GM23338 (cell line): ENCODE measurements around the gene STAMBPL1. TPM values are rescaled to one million over a fixed set of nuclear protein-coding genes. Genes with fewer than 3 reads are reported as not detected.

Experiments
- ATAC-seq: fragments of 200-7000 bp; cut with Tn5 transposase; 3 replicates; pipeline ENCODE4 v1.9.1; 2020
- DNase-seq: peaks from one replicate; pipeline ENCODE4 v3.0.0-alpha.2; 2015; ENCODE audit warnings: low spot score
- H2AFZ ChIP-seq: fragments of 200-600 bp; sonication (generic); 2 replicates; pipeline ENCODE4 v1.8.0; 2016; ENCODE audit warnings: antibody characterized with exemption, mild to moderate bottlenecking, moderate library complexity
- H3F3A ChIP-seq: fragments of 200-600 bp; sonication (generic); replicated peaks from 2 replicates; pipeline ENCODE4 v1.8.0; 2017; ENCODE audit warnings: antibody characterized with exemption, mixed run types, low read depth
- H3K27ac ChIP-seq: fragments of 200-600 bp; sonication (generic); 2 replicates; pipeline ENCODE4 v1.6.1; 2016; ENCODE audit warnings: low read depth
- H3K27me3 ChIP-seq: fragments of 200-600 bp; sonication (generic); 2 replicates; pipeline ENCODE4 v1.8.0; 2016; ENCODE audit warnings: mild to moderate bottlenecking, mixed run types, moderate library complexity; ENCODE audit not compliant: insufficient read depth
- H3K36me3 ChIP-seq: fragments of 200-600 bp; sonication (generic); 2 replicates; pipeline ENCODE4 v1.8.0; 2016; ENCODE audit warnings: mild to moderate bottlenecking; ENCODE audit not compliant: insufficient read depth
- H3K4me1 ChIP-seq: fragments of 200-600 bp; sonication (generic); 2 replicates; pipeline ENCODE4 v1.8.0; 2016; ENCODE audit warnings: mild to moderate bottlenecking, moderate library complexity; ENCODE audit not compliant: insufficient read depth
- H3K4me2 ChIP-seq: fragments of 200-600 bp; sonication (generic); 2 replicates; pipeline ENCODE4 v1.7.1; 2017; ENCODE audit warnings: mixed run types
- H3K4me3 ChIP-seq: fragments of 200-600 bp; sonication (generic); 2 replicates; pipeline ENCODE4 v1.6.1; 2016; ENCODE audit warnings: mixed run types
- H3K79me2 ChIP-seq: fragments of 200-600 bp; sonication (generic); replicated peaks from 2 replicates; pipeline ENCODE4 v1.8.0; 2017; ENCODE audit warnings: mild to moderate bottlenecking; ENCODE audit not compliant: insufficient read depth
- H3K9me2 ChIP-seq: fragments of 200-600 bp; sonication (generic); 2 replicates; pipeline ENCODE4 v1.8.0; 2017; ENCODE audit not compliant: insufficient read depth
- H4K20me1 ChIP-seq: fragments of 200-600 bp; sonication (generic); replicated peaks from 2 replicates; pipeline ENCODE4 v1.8.0; 2017; ENCODE audit warnings: mild to moderate bottlenecking; ENCODE audit not compliant: insufficient read depth
- H3K27ac Mint-ChIP-seq: 2 replicates; pipeline ENCODE4 v1.8.0; 2020; ENCODE audit warnings: inconsistent platforms, mild to moderate bottlenecking, moderate library complexity, mixed read lengths
- H3K27me3 Mint-ChIP-seq: 3 replicates; pipeline ENCODE4 v1.8.0; 2022; ENCODE audit warnings: low read depth, mild to moderate bottlenecking, moderate library complexity, mixed read lengths, inconsistent platforms; ENCODE audit not compliant: insufficient read depth, poor library complexity
- H3K36me3 Mint-ChIP-seq: 3 replicates; pipeline ENCODE4 v1.8.0; 2021; ENCODE audit warnings: low read depth, mild to moderate bottlenecking, inconsistent platforms, moderate library complexity, mixed read lengths
- H3K4me1 Mint-ChIP-seq: 3 replicates; pipeline ENCODE4 v1.8.0; 2020; ENCODE audit warnings: mild to moderate bottlenecking, inconsistent platforms, mixed read lengths
- H3K4me3 Mint-ChIP-seq: 3 replicates; pipeline ENCODE4 v1.8.0; 2021; ENCODE audit warnings: moderate library complexity, mild to moderate bottlenecking, inconsistent platforms, mixed read lengths
- H3K9me3 Mint-ChIP-seq: 3 replicates; pipeline ENCODE4 v1.8.0; 2020; ENCODE audit warnings: moderate library complexity, mild to moderate bottlenecking, inconsistent platforms, mixed read lengths
- CREB1 ChIP-seq: fragments of 250-450 bp; sonication (Bioruptor Pico); IDR thresholded peaks from 2 replicates; pipeline ENCODE4 v1.5.0; 2020; ENCODE audit warnings: low read depth, mild to moderate bottlenecking, moderate library complexity
- EZH2phosphoT487 ChIP-seq: fragments of 200-600 bp; sonication (generic); IDR thresholded peaks from one replicate; pipeline ENCODE4 v1.8.1; 2018; ENCODE audit warnings: antibody characterized with exemption; ENCODE audit not compliant: unreplicated experiment
- JUNB ChIP-seq: IDR thresholded peaks from one replicate; pipeline ENCODE4 v1.6.1; 2016; ENCODE audit warnings: antibody characterized with exemption; ENCODE audit not compliant: unreplicated experiment
- ZNF331 ChIP-seq: fragments of 250-450 bp; sonication (Bioruptor Pico); IDR thresholded peaks from 2 replicates; pipeline ENCODE4 v1.5.0; 2020; ENCODE audit warnings: low read depth, mild to moderate bottlenecking, moderate library complexity
- polyA plus RNA-seq: library from polyadenylated mRNA; unstranded; fragments of >200 nt; fragmentation: Nextera tagmentation; extraction: Ambion mirVana; gene quantifications from 2 replicates; pipeline ENCODE4 v1.2.1, GENCODE V29; 2016
- total RNA-seq: library from RNA; depleted of rRNA; stranded (reverse); fragments of >200 nt; shearing (Covaris generic); gene quantifications from 2 replicates; pipeline ENCODE4 v1.2.3, GENCODE V29; 2014
- TF ChIP-seq, protein P1 (sequence below): IDR thresholded peaks from 2 replicates; pipeline ENCODE4 v1.6.1; 2016; ENCODE audit warnings: antibody characterized with exemption
- TF ChIP-seq, protein P2 (sequence below): fragments of 250-450 bp; sonication (Bioruptor Pico); IDR thresholded peaks from 2 replicates; pipeline ENCODE4 v1.5.0; 2020; ENCODE audit warnings: mild to moderate bottlenecking, moderate library complexity

Gene STAMBPL1
- total and polyA plus RNA-seq, 2 experiments from 2014 or later = 2.5 to 11.5 TPM

DNA sequence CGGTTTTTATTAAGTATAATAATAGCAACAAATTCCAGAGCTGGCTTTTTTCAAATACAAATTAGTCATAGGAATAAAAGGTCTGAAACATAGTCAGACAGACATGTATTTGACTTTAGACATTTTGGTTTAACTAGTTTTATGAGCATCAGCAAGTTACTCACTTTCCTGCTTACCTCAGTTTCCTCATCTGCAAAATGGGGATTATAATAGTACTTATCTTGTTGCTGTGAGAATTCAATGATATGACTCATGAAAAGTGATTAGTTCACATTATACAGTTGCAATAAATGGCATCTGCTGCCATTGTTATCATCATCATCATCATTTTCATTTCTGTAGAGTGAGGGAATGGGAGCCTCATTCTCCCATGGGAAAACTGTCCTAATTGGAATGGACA lies 39.0 kb downstream of the STAMBPL1 start:
- DNase-seq (no peak), ATAC-seq (no peak)
- Mint-ChIP-seq H3K36me3 (no peaks in the 10 kb centered on the region), H3K4me3 (no peak overlapping the region), H3K9me3 (no peaks in the 10 kb centered on the region), H3K27ac (no peak overlapping the region), H3K4me1 (no peaks in the 10 kb centered on the region), H3K27me3 (no peaks in the 10 kb centered on the region)
- H2AFZ ChIP-seq = no peak overlapping the region
- H3K79me2 ChIP-seq = no peaks in the 10 kb centered on the region
- no peaks in the 10 kb centered on the region for H3K27me3 ChIP-seq
- no peaks in the 10 kb centered on the region for H3K36me3 ChIP-seq
- H4K20me1 ChIP-seq = no peaks in the 10 kb centered on the region
- no peaks in the 10 kb centered on the region for H3K4me1 ChIP-seq
- H3K4me2 ChIP-seq = no peak overlapping the region
- H3F3A ChIP-seq = no peaks in the 10 kb centered on the region
- no peak overlapping the region for H3K4me3 ChIP-seq
- TF ChIP-seq, protein P1, sequence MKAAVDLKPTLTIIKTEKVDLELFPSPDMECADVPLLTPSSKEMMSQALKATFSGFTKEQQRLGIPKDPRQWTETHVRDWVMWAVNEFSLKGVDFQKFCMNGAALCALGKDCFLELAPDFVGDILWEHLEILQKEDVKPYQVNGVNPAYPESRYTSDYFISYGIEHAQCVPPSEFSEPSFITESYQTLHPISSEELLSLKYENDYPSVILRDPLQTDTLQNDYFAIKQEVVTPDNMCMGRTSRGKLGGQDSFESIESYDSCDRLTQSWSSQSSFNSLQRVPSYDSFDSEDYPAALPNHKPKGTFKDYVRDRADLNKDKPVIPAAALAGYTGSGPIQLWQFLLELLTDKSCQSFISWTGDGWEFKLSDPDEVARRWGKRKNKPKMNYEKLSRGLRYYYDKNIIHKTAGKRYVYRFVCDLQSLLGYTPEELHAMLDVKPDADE = no peak
- TF ChIP-seq CREB1 (CRISPR knock-in tag) (no peak), JUNB (no peak), ZNF331 (no peak)
- TF ChIP-seq, protein P2, sequence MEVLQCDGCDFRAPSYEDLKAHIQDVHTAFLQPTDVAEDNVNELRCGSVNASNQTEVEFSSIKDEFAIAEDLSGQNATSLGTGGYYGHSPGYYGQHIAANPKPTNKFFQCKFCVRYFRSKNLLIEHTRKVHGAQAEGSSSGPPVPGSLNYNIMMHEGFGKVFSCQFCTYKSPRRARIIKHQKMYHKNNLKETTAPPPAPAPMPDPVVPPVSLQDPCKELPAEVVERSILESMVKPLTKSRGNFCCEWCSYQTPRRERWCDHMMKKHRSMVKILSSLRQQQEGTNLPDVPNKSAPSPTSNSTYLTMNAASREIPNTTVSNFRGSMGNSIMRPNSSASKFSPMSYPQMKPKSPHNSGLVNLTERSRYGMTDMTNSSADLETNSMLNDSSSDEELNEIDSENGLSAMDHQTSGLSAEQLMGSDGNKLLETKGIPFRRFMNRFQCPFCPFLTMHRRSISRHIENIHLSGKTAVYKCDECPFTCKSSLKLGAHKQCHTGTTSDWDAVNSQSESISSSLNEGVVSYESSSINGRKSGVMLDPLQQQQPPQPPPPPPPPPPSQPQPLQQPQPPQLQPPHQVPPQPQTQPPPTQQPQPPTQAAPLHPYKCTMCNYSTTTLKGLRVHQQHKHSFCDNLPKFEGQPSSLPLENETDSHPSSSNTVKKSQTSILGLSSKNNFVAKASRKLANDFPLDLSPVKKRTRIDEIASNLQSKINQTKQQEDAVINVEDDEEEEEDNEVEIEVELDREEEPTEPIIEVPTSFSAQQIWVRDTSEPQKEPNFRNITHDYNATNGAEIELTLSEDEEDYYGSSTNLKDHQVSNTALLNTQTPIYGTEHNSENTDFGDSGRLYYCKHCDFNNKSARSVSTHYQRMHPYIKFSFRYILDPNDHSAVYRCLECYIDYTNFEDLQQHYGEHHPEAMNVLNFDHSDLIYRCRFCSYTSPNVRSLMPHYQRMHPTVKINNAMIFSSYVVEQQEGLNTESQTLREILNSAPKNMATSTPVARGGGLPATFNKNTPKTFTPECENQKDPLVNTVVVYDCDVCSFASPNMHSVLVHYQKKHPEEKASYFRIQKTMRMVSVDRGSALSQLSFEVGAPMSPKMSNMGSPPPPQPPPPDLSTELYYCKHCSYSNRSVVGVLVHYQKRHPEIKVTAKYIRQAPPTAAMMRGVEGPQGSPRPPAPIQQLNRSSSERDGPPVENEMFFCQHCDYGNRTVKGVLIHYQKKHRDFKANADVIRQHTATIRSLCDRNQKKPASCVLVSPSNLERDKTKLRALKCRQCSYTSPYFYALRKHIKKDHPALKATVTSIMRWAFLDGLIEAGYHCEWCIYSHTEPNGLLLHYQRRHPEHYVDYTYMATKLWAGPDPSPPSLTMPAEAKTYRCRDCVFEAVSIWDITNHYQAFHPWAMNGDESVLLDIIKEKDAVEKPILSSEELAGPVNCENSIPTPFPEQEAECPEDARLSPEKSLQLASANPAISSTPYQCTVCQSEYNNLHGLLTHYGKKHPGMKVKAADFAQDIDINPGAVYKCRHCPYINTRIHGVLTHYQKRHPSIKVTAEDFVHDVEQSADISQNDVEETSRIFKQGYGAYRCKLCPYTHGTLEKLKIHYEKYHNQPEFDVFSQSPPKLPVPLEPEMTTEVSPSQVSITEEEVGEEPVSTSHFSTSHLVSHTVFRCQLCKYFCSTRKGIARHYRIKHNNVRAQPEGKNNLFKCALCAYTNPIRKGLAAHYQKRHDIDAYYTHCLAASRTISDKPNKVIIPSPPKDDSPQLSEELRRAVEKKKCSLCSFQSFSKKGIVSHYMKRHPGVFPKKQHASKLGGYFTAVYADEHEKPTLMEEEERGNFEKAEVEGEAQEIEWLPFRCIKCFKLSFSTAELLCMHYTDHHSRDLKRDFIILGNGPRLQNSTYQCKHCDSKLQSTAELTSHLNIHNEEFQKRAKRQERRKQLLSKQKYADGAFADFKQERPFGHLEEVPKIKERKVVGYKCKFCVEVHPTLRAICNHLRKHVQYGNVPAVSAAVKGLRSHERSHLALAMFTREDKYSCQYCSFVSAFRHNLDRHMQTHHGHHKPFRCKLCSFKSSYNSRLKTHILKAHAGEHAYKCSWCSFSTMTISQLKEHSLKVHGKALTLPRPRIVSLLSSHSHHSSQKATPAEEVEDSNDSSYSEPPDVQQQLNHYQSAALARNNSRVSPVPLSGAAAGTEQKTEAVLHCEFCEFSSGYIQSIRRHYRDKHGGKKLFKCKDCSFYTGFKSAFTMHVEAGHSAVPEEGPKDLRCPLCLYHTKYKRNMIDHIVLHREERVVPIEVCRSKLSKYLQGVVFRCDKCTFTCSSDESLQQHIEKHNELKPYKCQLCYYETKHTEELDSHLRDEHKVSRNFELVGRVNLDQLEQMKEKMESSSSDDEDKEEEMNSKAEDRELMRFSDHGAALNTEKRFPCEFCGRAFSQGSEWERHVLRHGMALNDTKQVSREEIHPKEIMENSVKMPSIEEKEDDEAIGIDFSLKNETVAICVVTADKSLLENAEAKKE (CRISPR knock-in tag) = no peak
- H3K27ac ChIP-seq = no peak overlapping the region
- no peaks in the 10 kb centered on the region for H3K9me2 ChIP-seq

DNA sequence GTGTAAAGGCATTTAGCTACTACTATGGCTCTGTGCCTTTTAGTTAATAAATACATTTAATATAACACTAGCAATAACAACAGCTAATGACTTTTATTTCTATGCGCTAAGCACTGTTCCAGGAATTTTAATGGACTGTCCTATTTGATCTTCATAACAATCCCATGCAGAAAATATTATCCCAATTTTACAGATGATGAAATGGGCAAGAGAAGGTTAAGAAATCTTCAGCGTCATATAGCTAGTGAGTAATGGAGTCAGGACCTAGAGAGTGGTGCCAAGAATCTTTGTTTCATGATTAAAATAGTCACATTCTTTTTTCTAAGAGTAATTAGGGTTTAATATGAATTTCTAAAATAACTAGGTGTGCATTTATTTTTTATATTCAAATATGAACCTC lies 40.2 kb downstream of the STAMBPL1 start:
- no peak overlapping the region for H3K4me3 ChIP-seq
- Mint-ChIP-seq H3K4me3 (no peak overlapping the region), H3K36me3 (no peaks in the 10 kb centered on the region), H3K27ac (no peak overlapping the region), H3K9me3 (no peaks in the 10 kb centered on the region), H3K27me3 (no peaks in the 10 kb centered on the region), H3K4me1 (no peaks in the 10 kb centered on the region)
- H3K36me3 ChIP-seq = no peaks in the 10 kb centered on the region
- TF ChIP-seq EZH2phosphoT487 (no peak), CREB1 (CRISPR knock-in tag) (no peak)
- no peaks in the 10 kb centered on the region for H3K4me1 ChIP-seq
- H3F3A ChIP-seq = no peaks in the 10 kb centered on the region
- no peaks in the 10 kb centered on the region for H3K9me2 ChIP-seq
- H3K4me2 ChIP-seq = no peak overlapping the region
- no peak overlapping the region for H2AFZ ChIP-seq
- H3K27ac ChIP-seq = no peak overlapping the region
- DNase-seq = no peak
- H3K79me2 ChIP-seq = no peaks in the 10 kb centered on the region
- H4K20me1 ChIP-seq = no peaks in the 10 kb centered on the region
- no peaks in the 10 kb centered on the region for H3K27me3 ChIP-seq
- ATAC-seq = no peak
